SK-N-SH (cell line): ENCODE results near the gene SNX8.

Experiments used
- EZH2phosphoT487 ChIP-seq: fragments of 200-600 bp; sonication (generic); IDR thresholded peaks from 2 replicates; pipeline ENCODE4 v1.6.1; 2017; ENCODE audit warnings: low read depth, mixed run types, mild to moderate bottlenecking, antibody characterized with exemption, moderate library complexity, borderline replicate concordance
- FOXJ3 ChIP-seq: sonication (generic); formaldehyde crosslinking; IDR thresholded peaks from 2 replicates; pipeline ENCODE4 v1.5.1; 2020; ENCODE audit warnings: mild to moderate bottlenecking, missing genetic modification reagents
- MEF2A ChIP-seq: IDR thresholded peaks from 2 replicates; pipeline ENCODE4 v1.4.0; 2012; ENCODE audit warnings: low read depth, borderline replicate concordance
- NRF1 ChIP-seq: IDR thresholded peaks from 2 replicates; pipeline ENCODE4 v1.6.1; 2012; ENCODE audit warnings: low read depth, mild to moderate bottlenecking, low read length
- RAD21 ChIP-seq: IDR thresholded peaks from 2 replicates; pipeline ENCODE4 v1.6.1; 2012; ENCODE audit warnings: mild to moderate bottlenecking, low read length
- RXRA ChIP-seq: IDR thresholded peaks from 2 replicates; pipeline ENCODE4 v1.4.0; 2012; ENCODE audit warnings: low read depth, mild to moderate bottlenecking, borderline replicate concordance
- TF ChIP-seq, protein P1 (sequence below): IDR thresholded peaks from 2 replicates; pipeline ENCODE4 v1.4.0; 2012; ENCODE audit warnings: low read depth, borderline replicate concordance
- TF ChIP-seq, protein P2 (sequence below): IDR thresholded peaks from 2 replicates; pipeline ENCODE4 v1.6.1; 2012; ENCODE audit warnings: mild to moderate bottlenecking, low read depth, low read length, moderate library complexity
- TF ChIP-seq, protein P3 (sequence below): fragments of 200-600 bp; sonication (generic); IDR thresholded peaks from 2 replicates; pipeline ENCODE4 v1.6.1; 2017; ENCODE audit warnings: antibody characterized with exemption, mild to moderate bottlenecking, moderate library complexity

DNA sequence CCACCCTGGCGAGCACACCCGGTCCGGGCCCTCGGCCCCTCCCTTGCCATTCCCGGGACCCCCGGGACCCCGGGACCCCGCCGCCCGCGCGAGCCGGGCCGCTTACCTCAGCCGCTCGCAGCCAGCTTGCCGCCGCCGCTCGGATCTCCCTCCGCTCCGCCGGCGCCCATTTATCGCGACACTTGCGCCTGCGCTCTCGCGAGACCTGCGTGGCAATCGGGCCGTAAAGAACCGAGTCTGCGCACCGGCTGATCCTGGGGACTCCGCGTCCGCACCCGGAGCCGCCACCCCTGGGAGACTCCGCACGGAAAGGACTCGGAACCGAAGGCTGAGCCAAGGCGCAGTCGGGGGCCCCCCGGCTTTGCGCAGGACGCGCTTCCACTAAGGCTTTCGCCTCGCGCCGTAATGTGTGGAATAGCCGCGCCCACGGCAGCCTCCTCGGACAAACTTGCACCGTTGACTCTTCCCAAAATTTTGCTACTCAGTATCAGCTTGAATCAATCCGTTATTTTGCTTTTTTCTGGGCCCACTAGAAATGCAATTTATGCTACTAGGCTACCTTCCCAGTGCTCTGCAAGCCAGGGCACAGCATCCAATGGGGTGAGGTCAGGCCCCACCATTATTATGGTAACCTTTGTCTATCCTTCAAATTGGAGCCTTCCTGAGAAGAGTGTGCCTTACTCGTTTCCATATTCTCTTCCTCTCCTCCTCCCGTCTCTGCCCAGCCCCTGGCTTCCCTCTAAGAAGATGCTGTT is 81.3 kb downstream of the SNX8 start, which contains the start of gene MAD1L1:
- TF ChIP-seq RAD21: no peak
- TF ChIP-seq, protein P1, sequence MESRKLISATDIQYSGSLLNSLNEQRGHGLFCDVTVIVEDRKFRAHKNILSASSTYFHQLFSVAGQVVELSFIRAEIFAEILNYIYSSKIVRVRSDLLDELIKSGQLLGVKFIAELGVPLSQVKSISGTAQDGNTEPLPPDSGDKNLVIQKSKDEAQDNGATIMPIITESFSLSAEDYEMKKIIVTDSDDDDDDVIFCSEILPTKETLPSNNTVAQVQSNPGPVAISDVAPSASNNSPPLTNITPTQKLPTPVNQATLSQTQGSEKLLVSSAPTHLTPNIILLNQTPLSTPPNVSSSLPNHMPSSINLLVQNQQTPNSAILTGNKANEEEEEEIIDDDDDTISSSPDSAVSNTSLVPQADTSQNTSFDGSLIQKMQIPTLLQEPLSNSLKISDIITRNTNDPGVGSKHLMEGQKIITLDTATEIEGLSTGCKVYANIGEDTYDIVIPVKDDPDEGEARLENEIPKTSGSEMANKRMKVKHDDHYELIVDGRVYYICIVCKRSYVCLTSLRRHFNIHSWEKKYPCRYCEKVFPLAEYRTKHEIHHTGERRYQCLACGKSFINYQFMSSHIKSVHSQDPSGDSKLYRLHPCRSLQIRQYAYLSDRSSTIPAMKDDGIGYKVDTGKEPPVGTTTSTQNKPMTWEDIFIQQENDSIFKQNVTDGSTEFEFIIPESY: peak; percentile 100
- TF ChIP-seq, protein P2, sequence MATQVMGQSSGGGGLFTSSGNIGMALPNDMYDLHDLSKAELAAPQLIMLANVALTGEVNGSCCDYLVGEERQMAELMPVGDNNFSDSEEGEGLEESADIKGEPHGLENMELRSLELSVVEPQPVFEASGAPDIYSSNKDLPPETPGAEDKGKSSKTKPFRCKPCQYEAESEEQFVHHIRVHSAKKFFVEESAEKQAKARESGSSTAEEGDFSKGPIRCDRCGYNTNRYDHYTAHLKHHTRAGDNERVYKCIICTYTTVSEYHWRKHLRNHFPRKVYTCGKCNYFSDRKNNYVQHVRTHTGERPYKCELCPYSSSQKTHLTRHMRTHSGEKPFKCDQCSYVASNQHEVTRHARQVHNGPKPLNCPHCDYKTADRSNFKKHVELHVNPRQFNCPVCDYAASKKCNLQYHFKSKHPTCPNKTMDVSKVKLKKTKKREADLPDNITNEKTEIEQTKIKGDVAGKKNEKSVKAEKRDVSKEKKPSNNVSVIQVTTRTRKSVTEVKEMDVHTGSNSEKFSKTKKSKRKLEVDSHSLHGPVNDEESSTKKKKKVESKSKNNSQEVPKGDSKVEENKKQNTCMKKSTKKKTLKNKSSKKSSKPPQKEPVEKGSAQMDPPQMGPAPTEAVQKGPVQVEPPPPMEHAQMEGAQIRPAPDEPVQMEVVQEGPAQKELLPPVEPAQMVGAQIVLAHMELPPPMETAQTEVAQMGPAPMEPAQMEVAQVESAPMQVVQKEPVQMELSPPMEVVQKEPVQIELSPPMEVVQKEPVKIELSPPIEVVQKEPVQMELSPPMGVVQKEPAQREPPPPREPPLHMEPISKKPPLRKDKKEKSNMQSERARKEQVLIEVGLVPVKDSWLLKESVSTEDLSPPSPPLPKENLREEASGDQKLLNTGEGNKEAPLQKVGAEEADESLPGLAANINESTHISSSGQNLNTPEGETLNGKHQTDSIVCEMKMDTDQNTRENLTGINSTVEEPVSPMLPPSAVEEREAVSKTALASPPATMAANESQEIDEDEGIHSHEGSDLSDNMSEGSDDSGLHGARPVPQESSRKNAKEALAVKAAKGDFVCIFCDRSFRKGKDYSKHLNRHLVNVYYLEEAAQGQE: no peak
- peak; percentile 65 for TF ChIP-seq NRF1
- TF ChIP-seq RXRA: no peak
- TF ChIP-seq FOXJ3 (CRISPR knock-in tag): 0 out of 2 replicates have a peak, but pooled peaks have one; percentile 34
- TF ChIP-seq, protein P3, sequence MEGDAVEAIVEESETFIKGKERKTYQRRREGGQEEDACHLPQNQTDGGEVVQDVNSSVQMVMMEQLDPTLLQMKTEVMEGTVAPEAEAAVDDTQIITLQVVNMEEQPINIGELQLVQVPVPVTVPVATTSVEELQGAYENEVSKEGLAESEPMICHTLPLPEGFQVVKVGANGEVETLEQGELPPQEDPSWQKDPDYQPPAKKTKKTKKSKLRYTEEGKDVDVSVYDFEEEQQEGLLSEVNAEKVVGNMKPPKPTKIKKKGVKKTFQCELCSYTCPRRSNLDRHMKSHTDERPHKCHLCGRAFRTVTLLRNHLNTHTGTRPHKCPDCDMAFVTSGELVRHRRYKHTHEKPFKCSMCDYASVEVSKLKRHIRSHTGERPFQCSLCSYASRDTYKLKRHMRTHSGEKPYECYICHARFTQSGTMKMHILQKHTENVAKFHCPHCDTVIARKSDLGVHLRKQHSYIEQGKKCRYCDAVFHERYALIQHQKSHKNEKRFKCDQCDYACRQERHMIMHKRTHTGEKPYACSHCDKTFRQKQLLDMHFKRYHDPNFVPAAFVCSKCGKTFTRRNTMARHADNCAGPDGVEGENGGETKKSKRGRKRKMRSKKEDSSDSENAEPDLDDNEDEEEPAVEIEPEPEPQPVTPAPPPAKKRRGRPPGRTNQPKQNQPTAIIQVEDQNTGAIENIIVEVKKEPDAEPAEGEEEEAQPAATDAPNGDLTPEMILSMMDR: no peak
- no peak for TF ChIP-seq EZH2phosphoT487
- TF ChIP-seq MEF2A: no peak
